Common myeloid progenitor, CD34-positive (primary cell): ENCODE data around the gene DYNLT4.
"Not testable (repeated sequence)": the region's sequence is repeated elsewhere in the genome, so short reads cannot be mapped to it uniquely, and the experiment has no call there.

Experiments used
- CTCF ChIA-PET: fragments of 350-600 bp; sonication (Branson Sonifier 250); formaldehyde crosslinking; loops from one replicate; lab custom pipeline; 2021; ENCODE audit warnings: antibody characterized with exemption; lab: Charles Lee
- POLR2A ChIA-PET: fragments of 350-600 bp; sonication (Branson Sonifier 250); formaldehyde crosslinking; loops from one replicate; lab custom pipeline; 2021; ENCODE audit warnings: antibody characterized with exemption; lab: Charles Lee
- DNase-seq, 3 donors: peaks; one replicate each; pipeline versions ENCODE4 v3.0.0 to v3.0.0-alpha.2; 2013
- H3K27ac ChIP-seq, 2 experiments: 1 replicate in 1 of 2; 2 replicates in 1 of 2; pipeline ENCODE4 v1.7.0; 2013; ENCODE audit warnings: inconsistent platforms in 2 of 2, low read length in 2 of 2, mild to moderate bottlenecking in 2 of 2, low read depth in 1 of 2, moderate library complexity in 1 of 2; ENCODE audit not compliant: severe bottlenecking in 2 of 2, insufficient read depth in 1 of 2, poor library complexity in 1 of 2
- H3K27me3 ChIP-seq, 5 experiments: replicated peaks in 2 of 5; 1 replicate in 3 of 5; 2 replicates in 2 of 5; pipeline versions ENCODE4 v1.6.1 to v1.7.0; 2013; ENCODE audit warnings: low read length in 4 of 5, mild to moderate bottlenecking in 2 of 5, moderate library complexity in 2 of 5, inconsistent platforms in 1 of 5; ENCODE audit not compliant: insufficient read depth in 5 of 5, control insufficient read depth in 4 of 5
- H3K36me3 ChIP-seq, 4 experiments: 1 replicate in 2 of 4; 2 replicates in 2 of 4; pipeline versions ENCODE4 v1.6.1 to v1.7.0; 2013; ENCODE audit warnings: low read length in 3 of 4, control low read depth in 1 of 4, mild to moderate bottlenecking in 1 of 4; ENCODE audit not compliant: control insufficient read depth in 4 of 4, insufficient read depth in 4 of 4
- H3K4me1 ChIP-seq, 4 experiments: 1 replicate in 3 of 4; 2 replicates in 1 of 4; pipeline versions ENCODE4 v1.6.1 to v1.7.1; 2013; ENCODE audit warnings: low read length in 3 of 4, mild to moderate bottlenecking in 3 of 4, control low read depth in 1 of 4, inconsistent platforms in 1 of 4, moderate library complexity in 1 of 4; ENCODE audit not compliant: control insufficient read depth in 4 of 4, insufficient read depth in 4 of 4; ENCODE audit errors: control extremely low read depth in 1 of 4
- H3K4me3 ChIP-seq, 7 experiments: 1 replicate in 4 of 7; 2 replicates in 3 of 7; pipeline versions ENCODE4 v1.5.1 to v1.7.0; 2013; ENCODE audit warnings: mild to moderate bottlenecking in 7 of 7, low read length in 6 of 7, moderate library complexity in 6 of 7, inconsistent platforms in 2 of 7, low read depth in 2 of 7, control low read depth in 1 of 7; ENCODE audit not compliant: insufficient read depth in 4 of 7, control insufficient read depth in 1 of 7; ENCODE audit errors: extremely low read depth in 1 of 7
- H3K9me3 ChIP-seq, 5 experiments: 1 replicate in 4 of 5; 2 replicates in 1 of 5; pipeline versions ENCODE4 v1.6.1 to v1.7.1; 2013; ENCODE audit warnings: low read length in 4 of 5, mild to moderate bottlenecking in 2 of 5, inconsistent platforms in 1 of 5, low read depth in 1 of 5, moderate library complexity in 1 of 5; ENCODE audit not compliant: control insufficient read depth in 4 of 5, insufficient read depth in 2 of 5; ENCODE audit errors: control extremely low read depth in 1 of 5
- WGBS: methylation state at CpG from one replicate; pipeline ENCODE4 v1.1.5; 2013; ENCODE audit not compliant: insufficient coverage; 5-methylcytosine and 5-hydroxymethylcytosine counted together

DYNLT4 gene

DNA sequence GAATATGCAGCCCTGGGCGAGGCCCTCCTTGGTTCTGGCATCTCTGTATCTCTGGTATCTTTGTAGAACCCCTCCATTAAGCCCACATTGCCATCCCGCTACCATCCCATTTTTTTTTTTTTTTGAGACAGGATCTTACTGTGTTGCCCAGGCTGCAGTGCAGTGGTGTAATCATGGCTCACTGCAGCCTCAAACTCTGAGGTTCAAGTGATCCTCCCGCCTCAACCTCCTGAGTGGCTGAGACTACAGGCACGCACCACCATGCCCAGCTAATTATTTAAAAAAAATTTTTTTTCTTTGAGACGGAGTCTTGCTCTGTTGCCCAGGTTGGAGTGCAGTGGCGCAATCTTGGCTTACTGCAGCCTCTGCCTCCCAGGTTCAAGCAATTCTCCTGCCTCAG is 17.2 kb upstream of the DYNLT4 start:
- CTCF ChIA-PET, result interaction anchor here (1.1 to 8.7 kb wide), 2 partner anchors 17 to 94 kb away, joined by 3 to 69 read pairs; partner anchors contain the start of genes BTBD19, DYNLT4 and RNU5D-1
- peaks cover 0 to 54% (median 39%) of the 10 kb centered on the region in 4 experiments for H3K4me1 ChIP-seq
- 97% methylated on average over 5 of the region's 6 CpGs for WGBS
- H3K9me3 ChIP-seq, H3K4me3 ChIP-seq, POLR2A ChIA-PET, H3K36me3 ChIP-seq, H3K27ac ChIP-seq, H3K27me3 ChIP-seq, DNase-seq: not testable (repeated sequence)

DNA sequence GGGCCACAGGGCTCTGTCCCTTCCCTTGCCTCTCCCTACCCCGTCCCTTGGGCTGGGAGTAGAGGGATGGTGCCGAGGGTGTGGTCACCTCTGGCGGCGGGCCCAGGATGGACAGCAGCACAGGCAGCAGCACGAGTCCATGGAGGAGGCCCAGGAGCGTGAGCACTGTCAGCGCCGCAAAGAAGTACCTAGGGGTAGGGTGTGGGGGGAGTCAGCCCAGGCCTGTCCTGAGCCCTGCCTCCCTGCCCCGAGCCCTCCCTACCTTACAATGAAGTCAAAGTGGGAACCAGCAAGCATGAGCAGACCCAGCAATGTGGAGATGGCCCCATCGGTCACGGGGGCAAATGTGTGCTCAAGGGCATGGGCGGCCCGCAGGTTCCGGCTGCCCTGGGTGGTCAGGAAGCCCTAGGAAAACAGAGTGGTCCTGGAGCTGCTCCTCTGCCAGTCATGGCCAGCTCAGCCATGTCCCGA is 15.9 kb upstream of the DYNLT4 start:
- no peak for DNase-seq
- Histone ChIP-seq H3K9me3 (no peaks in the 10 kb centered on the region), H3K27ac (no peak overlapping the region), H3K27me3 (no peaks in the 10 kb centered on the region), H3K4me3 (no peak overlapping the region), H3K4me1 (peaks cover 0 to 53% (median 40%) of the 10 kb centered on the region in 4 experiments), H3K36me3 (no peaks in the 10 kb centered on the region)
- 98% methylated on average over 13 of the region's 15 CpGs for WGBS
- ChIA-PET CTCF (interaction anchor here (1.1 to 8.7 kb wide), 6 partner anchors 10 to 92 kb away, joined by 3 to 69 read pairs (median 8); partner anchors contain the start of genes BEST4, BTBD19, DYNLT4 and RNU5D-1), POLR2A (interaction anchor here (1.1 to 1.4 kb wide), 4 partner anchors 14 to 102 kb away, joined by 3 to 4 read pairs (median 4); partner anchors contain the start of genes PLK3 and RNU5D-1)

DNA sequence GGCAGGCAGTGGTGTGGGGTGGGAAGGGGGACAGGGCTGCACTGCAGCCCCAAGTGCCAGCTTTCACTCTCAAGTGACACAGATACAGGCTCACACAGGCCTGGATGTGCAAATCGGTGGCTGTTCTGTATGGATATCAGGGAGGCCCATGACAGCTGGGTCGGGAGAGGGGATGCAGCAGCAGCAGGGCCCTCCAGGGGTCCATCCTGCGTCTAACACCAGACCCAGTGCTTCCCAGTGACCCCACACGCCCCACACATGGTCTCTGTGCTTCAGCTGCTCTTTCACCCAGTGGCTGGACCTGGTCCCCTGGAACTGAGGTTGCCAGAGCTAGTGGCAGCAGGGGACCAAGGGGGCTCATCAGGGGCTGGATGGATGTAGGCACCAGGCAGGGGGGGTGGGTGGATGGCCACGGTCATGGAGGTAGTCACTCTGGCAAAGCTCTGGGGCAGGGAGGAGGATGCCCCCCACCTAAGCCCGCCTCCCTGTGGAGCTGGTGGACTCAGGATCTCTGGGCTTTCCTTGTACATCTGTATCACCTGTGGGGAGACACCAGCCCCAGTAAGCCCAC is 15.1 kb upstream of the DYNLT4 start:
- no peak overlapping the region for H3K4me3 ChIP-seq
- H3K9me3 ChIP-seq, result no peaks in the 10 kb centered on the region
- POLR2A ChIA-PET, result interaction anchor here (1.1 to 1.4 kb wide), 4 partner anchors 13 to 101 kb away, joined by 3 to 4 read pairs (median 4); partner anchors contain the start of genes PLK3 and RNU5D-1
- WGBS, result 85% methylated on average over 3 of the region's 6 CpGs
- no peaks in the 10 kb centered on the region for H3K36me3 ChIP-seq
- CTCF ChIA-PET, result interaction anchor here (1.5 to 8.7 kb wide), 8 partner anchors 12 to 105 kb away, joined by 4 to 69 read pairs (median 8); partner anchors contain the start of genes BEST4, BTBD19, DYNLT4 and PLK3
- DNase-seq, result no peak
- peaks cover 0 to 45% (median 35%) of the 10 kb centered on the region in 4 experiments for H3K4me1 ChIP-seq
- no peaks in the 10 kb centered on the region for H3K27me3 ChIP-seq
- no peak overlapping the region for H3K27ac ChIP-seq

DNA sequence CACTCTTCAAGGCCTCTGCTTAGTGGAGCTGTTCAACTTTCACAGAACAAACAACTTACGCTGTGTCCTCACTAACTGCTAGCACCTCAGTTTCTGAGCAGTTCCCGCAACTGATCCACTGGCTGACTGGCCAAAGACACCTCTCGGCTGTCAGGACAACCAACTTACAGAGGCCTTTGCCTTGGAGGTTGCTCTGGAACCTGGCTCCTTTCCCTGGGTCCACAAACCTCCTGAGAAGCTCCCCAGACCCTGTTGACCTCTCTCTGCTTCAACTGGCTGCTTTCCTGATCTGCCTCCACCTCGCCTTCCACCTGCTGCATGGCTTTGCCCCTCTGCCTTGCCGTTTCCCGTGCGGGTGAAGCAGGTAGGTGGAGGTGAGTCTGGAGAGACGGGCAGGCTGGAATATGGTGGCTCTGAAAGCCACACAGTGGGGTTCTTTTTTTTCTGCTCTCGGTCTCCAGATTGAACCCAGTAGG is 14.1 kb upstream of the DYNLT4 start:
- Histone ChIP-seq H3K27ac (no peak overlapping the region), H3K4me3 (peak overlapping the region in 2 of 7 experiments; percentile 1 to 89), H3K36me3 (no peaks in the 10 kb centered on the region), H3K4me1 (peaks cover 0 to 36% (median 26%) of the 10 kb centered on the region in 4 experiments), H3K27me3 (no peaks in the 10 kb centered on the region), H3K9me3 (no peaks in the 10 kb centered on the region)
- ChIA-PET CTCF (interaction anchor here (1.2 to 8.7 kb wide), 12 partner anchors 10 to 104 kb away, joined by 3 to 69 read pairs (median 6); partner anchors contain the start of genes BEST4, BTBD19, DYNLT4 and PLK3), POLR2A (interaction anchor here (1.4 to 4.2 kb wide), 5 partner anchors 9 to 100 kb away, joined by 4 to 64 read pairs (median 44); partner anchors contain the start of genes BTBD19, PLK3 and RNU5D-1)
- WGBS, result 97% methylated on average over 7 of the region's 9 CpGs
- DNase-seq, result no peak

DNA sequence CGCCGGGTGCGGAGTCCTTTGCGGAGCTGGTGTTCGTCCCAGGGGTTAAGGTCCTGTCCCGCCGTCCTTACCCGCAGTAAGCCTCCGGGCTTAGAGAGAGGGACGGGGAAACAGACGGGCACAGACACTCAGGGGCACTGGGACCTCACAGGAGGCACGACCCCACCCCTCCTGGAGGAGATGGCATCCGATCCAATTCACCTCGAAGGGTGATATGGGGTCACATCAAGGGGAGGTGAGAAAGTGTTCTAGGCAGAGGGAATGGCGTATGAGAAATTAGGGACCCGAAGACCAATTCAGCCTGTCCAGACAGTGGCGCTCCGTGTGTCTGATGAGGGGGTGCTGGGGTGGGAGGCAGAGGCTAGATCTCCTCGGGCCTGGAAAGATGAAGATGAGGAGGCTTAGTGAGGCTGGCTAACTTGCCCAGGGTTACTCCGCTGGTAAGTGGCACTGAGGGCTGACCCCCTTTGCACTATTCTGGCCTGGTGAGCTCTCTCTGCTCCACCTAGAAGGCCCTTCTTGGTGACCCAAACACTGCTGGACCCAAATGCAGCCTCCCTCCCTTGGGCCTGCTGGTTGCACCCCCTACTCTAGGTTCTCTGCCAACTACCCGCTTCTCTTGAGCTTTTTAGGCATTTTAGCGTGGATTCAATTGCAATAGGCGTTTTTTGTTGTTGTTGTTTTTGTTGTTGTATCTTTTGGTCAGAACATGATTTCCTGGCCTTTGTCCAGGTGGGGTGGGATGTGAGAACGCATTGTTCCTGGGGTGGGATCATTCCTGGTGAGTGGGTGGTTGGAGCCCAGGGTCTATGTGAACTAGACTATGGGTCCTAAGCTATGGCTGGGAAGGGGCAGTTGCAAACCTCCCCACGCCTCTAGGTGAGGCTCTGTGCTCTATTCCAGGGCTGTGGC is 13.4 kb upstream of the DYNLT4 start:
- 12% methylated on average over 16 of the region's 25 CpGs for WGBS
- H3K27me3 ChIP-seq, result no peaks in the 10 kb centered on the region
- ChIA-PET CTCF (interaction anchor here (1.1 to 8.7 kb wide), 15 partner anchors 10 to 103 kb away, joined by 3 to 69 read pairs (median 6); partner anchors contain the start of genes BEST4, BTBD19, DYNLT4 and PLK3), POLR2A (interaction anchor here (1.2 to 4.2 kb wide), 9 partner anchors 9 to 192 kb away, joined by 3 to 64 read pairs (median 21); partner anchors contain the start of genes BTBD19, PLK3, RNU5D-1 and RPS8)
- no peaks in the 10 kb centered on the region for H3K9me3 ChIP-seq
- no peak for DNase-seq
- peak overlapping the region; percentile 100 for H3K27ac ChIP-seq
- H3K4me3 ChIP-seq, result peak overlapping the region; percentile 52 to 93 (median 80)
- H3K4me1 ChIP-seq, result peaks cover 0 to 32% (median 22%) of the 10 kb centered on the region in 4 experiments
- H3K36me3 ChIP-seq, result no peaks in the 10 kb centered on the region

DNA sequence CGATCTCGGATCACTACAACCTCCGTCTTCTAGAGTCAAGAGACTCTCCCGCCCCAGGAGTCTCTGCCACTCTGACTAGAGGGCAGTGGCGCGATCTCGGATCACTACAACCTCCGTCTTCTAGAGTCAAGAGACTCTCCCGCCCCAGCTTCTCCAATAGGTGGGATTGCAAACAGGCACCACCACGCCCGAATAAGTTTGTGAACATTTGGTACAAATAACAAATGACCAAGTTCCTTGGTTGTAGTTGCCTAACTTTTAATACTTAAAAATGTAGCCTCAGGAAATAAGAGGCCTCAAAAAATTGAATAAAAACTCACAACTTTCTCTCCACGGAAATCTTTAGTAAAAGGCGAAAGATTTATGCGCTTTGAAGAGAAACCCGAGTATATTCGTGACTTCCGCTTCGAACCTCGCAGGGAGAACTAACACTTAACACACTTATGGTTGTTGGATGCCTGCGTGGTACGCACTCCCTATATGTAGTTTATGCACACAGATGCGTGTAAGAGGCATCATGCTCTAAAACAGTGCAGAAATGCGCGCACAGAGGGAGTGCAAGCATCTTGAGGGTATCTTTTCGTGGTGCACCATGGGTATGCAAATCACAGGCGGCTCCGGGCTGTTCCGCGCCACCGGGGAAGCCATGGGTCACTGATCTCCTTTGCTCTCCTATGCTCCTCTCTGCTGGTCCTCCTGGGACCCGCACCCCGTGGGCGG is 12.6 kb upstream of the DYNLT4 start:
- ChIA-PET CTCF (interaction anchor here (0.7 to 8.7 kb wide), 15 partner anchors 11 to 96 kb away, joined by 3 to 69 read pairs (median 6); partner anchors contain the start of genes BTBD19, DYNLT4 and PLK3), POLR2A (interaction anchor here (0.6 to 4.2 kb wide), 23 partner anchors 8 to 724 kb away, joined by 3 to 64 read pairs (median 6); partner anchors contain the start of genes BTBD19, DYNLT4, PLK3 and PTCH2)
- 2% methylated on average over 21 of the region's 33 CpGs for WGBS
- no peaks in the 10 kb centered on the region for H3K27me3 ChIP-seq
- H3K4me1 ChIP-seq, result peaks cover 0 to 35% (median 22%) of the 10 kb centered on the region in 4 experiments
- peak overlapping the region; percentile 52 to 93 (median 80) for H3K4me3 ChIP-seq
- no peaks in the 10 kb centered on the region for H3K36me3 ChIP-seq
- DNase-seq, result peak; percentile 93 to 97 (median 94)
- H3K27ac ChIP-seq, result peak overlapping the region; percentile 100
- H3K9me3 ChIP-seq, result no peaks in the 10 kb centered on the region
